Body of pancreas (tissue), 4 donors: ENCODE data around the gene UBA7.

Experiments used
- CTCF ChIP-seq, 7 experiments: fragments of 450-650 bp in 4 of 7; fragments of 200-600 bp in 3 of 7; sonication (generic) in 3 of 7; IDR thresholded peaks; one replicate each; pipeline ENCODE4 v1.5.1; 2016 to 2019; ENCODE audit warnings: antibody characterized with exemption in 7 of 7
- POLR2A ChIP-seq, 3 donors: fragments of 450-650 bp; IDR thresholded peaks; one replicate each; pipeline ENCODE4 v1.6.1; 2016; ENCODE audit warnings: antibody characterized with exemption in 3 of 3, mild to moderate bottlenecking in 2 of 3

- TF ChIP-seq CTCF (IDR thresholded peaks at IDR 0.05) (no peak), POLR2A (IDR thresholded peaks at IDR 0.05) (no peak)
These were observed 52.1 kb downstream of the UBA7 start for GRCh38 chr3:49761661-49762060.
